ENCODE results near the gene GTPBP4.
"Not testable (repeated sequence)": the region's sequence is repeated elsewhere in the genome, so short reads cannot be mapped to it uniquely, and the experiment has no call there.

Gene GTPBP4

DNA sequence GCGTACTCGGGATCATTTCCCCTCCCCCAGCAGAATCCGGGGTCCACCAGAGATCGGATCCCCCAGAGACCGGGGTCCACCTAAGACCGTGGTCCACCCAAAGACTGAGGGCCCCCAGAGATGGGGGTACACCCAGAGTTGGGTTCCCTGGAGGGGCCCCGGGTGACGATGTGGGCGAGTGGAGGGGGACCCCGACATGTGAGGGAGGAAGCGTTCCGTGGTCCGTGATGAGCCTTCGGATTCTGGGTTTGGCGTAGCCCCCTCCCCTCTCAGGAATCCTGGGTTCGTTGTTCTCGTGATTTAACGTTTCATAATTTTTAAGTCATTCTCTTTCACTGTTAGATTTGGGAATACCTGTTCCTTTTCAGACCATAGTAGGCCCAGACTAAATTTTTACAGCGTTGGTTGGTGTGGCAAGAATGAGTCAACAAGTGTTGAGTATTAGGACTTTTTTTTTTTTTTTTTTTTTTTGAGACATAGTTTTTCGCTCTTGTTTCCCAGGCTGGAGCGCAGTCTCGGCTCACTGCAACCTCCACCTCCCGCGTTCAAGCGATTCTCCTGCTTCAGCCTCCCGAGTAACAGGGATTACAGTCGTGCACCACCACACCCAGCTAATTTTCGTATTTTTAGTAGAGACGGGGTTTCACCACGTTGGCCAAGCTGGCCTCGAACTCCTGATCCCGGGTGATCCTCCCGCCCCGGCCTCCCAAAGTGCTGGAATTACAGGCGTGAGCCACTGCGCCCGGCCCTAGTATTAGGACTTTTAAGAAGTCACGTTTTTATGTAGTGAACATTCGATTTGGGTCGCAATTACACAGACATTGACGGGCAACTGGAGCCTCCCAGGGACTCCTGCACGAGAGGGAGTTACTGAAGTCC lies 672 bp downstream of the GTPBP4 start:
- no peak for DNase-seq (ENCODE audit: low spot score)

- DNase-seq (ENCODE audit: low spot score) = no peak
Measured at GRCh38 chr10:990808-991207, 2.6 kb downstream of the GTPBP4 start.

GRCh38 chr10:992467-992866 lies 4.2 kb downstream of the GTPBP4 start:
- DNase-seq (ENCODE audit: low spot score) = no peak

- DNase-seq (ENCODE audit: low spot score) = no peak
Measured at GRCh38 chr10:992871-993270, 4.6 kb downstream of the GTPBP4 start.

- DNase-seq (ENCODE audit: low spot score) = no peak
Measured at GRCh38 chr10:994836-995558, 6.8 kb downstream of the GTPBP4 start.

- no peak for DNase-seq (ENCODE audit: low spot score)
Measured at GRCh38 chr10:995559-995926, 7.3 kb downstream of the GTPBP4 start.

DNA sequence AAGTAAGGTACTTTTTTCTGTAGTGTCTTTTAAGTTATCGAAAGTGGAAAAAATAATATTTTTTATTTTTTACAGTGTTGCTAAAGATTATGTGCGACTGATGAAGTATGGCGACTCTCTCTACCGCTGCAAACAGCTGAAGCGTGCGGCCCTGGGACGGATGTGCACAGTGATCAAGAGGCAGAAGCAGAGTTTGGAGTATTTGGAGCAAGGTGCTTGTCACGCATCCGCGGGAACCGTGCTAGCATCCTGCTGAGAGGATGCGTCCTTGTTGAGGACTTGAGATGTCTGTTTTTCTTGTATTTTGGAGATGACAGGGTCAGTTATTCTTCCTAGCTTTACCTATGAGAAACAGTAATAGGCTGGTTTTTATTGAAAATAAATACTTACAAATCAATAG lies 7.8 kb downstream of the GTPBP4 start:
- no peak for DNase-seq (ENCODE audit: low spot score)

DNA sequence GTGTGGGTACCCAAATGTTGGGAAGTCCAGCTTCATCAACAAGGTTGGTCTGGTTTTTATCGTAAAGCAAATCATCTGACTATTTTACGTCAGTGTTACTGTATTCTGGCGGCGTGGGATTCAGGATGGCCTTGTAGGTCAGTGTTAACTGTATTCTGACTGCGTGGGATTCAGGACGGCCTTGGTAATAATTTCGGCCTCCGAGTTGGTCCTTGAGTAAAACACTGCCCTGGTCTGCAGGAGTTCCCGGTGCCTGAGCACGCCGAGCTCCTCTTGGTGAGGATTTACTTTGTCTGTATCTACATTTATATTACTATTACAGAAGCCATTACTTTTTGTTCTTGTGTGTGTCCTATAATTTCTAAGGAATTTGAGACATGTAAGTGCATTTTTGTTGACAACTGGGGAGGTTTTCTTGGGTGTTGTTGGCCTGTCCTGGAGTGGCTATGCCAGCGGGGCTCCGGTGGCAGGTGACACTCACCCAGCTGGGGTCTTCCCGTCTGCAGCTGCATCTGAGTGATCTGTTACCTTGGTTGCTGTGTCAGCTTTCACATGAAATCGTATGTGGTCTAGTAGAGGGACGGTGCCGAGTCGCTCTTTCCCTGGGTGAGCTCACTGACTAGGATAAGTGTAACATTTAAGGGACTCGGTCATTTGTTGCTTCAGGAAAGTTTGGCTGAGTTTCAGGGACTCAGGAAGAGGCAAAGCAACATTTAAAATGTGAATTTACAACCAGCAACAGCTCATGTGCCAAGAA lies 9.2 kb downstream of the GTPBP4 start:
- DNase-seq (ENCODE audit: low spot score) = no peak

GRCh38 chr10:1002425-1003006 lies 14.3 kb downstream of the GTPBP4 start:
- no peak for DNase-seq (ENCODE audit: low spot score)

DNA sequence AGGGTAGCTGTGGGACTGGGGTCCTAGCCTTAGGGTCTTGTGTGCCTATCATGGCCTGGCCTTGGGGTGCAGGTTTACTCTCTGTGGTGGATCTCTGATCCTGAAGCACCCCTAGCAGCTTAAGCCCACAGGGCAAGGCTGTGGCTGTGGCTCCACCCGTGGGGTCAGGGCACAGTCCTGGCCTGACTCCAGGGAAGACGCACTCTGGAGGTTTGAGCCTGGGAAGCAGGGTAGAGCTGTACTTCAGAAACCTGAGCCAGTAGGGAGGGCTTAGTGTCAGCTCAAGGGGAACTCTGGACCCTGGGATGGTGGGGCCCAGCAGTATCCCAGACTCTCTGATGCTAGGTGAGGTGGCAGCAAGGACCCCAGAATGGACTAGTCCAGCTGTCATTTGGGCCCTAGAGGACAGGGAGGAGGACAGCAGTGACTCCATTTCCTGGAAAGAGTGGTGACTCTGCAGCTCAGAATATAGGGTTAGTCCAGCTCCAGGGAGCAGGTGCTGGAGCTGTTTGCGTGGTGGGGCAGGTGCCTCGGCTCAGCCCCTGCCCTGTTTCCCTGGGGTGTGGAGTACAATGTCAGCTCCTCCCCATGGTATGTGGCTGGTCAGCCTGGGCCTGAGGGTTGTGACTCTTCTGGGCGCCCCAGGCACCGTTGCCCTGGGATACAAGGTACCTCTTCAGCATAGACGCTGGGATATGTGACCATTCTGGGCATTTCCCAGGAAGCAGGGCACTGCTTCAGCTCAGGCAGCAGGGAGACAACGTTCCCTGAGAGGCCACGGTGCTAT lies 15.8 kb downstream of the GTPBP4 start:
- DNase-seq (ENCODE audit: low spot score) = no peak

GRCh38 chr10:1006573-1006972 lies 18.3 kb downstream of the GTPBP4 start:
- no peak for DNase-seq (ENCODE audit: low spot score)

GRCh38 chr10:1007583-1007982 lies 19.3 kb downstream of the GTPBP4 start:
- no peak for DNase-seq (ENCODE audit: low spot score)

- DNase-seq (ENCODE audit: low spot score) = no peak
Measured at GRCh38 chr10:1009071-1009494, 20.8 kb downstream of the GTPBP4 start.

DNA sequence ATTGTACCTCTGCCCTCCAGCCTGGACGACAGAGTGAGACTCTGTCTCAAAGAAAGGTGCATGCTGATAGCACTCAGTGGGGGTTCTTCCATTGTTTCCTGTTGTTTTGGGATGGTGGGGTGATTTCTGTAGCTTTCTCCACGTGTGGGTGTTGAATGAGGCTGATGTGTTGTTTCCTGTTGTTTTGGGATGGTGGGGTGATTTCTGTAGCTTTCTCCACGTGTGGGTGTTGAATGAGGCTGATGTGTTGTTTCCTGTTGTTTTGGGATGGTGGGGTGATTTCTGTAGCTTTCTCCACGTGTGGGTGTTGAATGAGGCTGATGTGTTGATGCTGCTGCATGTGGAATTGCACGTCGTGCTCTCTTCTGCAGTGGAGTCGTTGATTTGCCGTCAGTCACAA lies 21.7 kb downstream of the GTPBP4 start:
- not testable (repeated sequence) for DNase-seq (ENCODE audit: low spot score)

- DNase-seq (ENCODE audit: low spot score) = no peak
Measured at GRCh38 chr10:1010703-1011102, 22.5 kb downstream of the GTPBP4 start.

- DNase-seq (ENCODE audit: low spot score) = no peak
Measured at GRCh38 chr10:1011696-1012095, 23.5 kb downstream of the GTPBP4 start.

- no peak for DNase-seq (ENCODE audit: low spot score)
Measured at GRCh38 chr10:1015688-1016087, 27.5 kb downstream of the GTPBP4 start.

DNA sequence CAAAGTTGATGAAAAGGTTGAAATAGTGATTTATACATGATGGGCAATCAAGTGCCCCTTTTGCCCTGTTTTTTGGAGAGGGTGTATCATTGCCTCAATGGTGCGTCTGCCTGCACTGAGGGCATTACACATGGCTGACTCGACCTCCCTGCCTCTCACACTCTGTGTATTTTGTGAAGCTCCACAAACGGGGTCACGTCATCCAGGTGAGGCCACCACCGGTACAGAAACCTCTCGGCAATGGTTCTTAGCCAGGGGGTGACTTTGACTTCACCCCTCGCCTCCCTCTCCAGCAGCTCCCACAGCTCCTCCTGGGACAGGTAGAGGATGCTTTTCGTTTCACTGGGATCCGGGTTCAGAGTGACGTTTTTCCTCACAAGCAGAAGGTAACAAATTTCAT lies 31.1 kb downstream of the GTPBP4 start:
- no peak for DNase-seq (ENCODE audit: low spot score)

DNA sequence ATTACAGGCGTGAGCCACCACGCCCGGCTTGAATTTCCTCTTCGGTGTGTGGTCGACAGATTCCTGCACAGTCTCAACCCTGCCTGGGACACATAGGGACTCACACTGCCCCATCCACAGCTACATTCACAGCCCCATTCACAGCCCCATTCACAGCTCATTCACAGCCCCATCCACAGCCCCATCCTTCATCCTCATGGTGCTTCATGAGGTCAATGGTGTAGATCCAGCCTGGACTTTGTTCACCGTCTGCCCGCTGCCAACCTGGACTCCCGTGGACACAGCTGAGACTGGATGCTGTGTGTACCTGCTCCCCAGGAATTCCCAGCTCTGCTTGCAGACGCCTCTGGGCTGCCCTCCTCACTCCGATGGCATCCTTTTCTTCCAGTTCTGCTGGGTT lies 32.2 kb downstream of the GTPBP4 start:
- DNase-seq (ENCODE audit: low spot score) = no peak

DNA sequence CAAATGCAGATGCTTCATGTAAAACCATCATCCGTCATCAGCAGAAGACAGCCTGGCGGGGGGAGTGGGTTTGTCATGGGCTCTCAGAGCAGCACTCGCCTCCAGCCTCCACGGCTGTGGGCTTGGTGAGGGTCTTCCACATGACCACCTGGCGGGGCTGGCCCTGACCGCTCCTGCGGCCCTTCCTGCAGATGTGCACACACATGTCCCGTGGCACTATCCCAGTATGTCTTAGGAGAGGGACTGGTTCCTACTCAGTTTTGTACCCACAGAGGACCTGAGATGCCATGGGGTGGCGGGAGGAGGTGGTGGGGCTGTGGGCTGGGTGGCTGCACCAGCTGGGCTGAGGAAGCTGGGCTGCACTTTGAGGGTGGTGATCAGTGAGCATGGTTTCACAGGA lies 32.7 kb downstream of the GTPBP4 start:
- DNase-seq (ENCODE audit: low spot score) = no peak

DNA sequence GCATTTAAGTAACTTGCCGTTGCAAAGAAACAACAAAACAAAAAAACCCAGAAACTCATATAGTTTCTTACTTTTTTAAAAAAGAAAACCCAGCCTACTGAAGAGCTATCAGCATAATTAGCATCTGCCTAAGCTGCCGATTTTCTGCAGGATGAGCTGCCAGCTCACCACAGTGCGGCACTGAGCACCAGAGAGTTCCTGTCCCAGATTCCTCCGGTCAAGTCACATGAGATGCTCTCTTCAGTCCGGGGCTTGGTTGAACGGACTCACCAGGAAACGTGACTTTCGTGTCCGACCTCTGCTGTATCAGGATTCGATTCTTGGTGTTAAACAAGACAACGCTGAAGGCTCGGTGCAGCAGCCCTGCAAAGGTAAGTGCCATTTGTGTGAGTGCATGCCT lies 34.2 kb downstream of the GTPBP4 start:
- no peak for DNase-seq (ENCODE audit: low spot score)

- no peak for DNase-seq (ENCODE audit: low spot score)
Measured at GRCh38 chr10:1024103-1024502, 35.9 kb downstream of the GTPBP4 start.

Data from CD4-positive, alpha-beta T cell treated with Interleukin-6 at 100 ng/mL for 8 hours (primary cell).